Activated CD4-positive, alpha-beta T cell treated with anti-CD3 and anti-CD28 coated beads for 4 hours (primary cell): ENCODE results near the gene CENPX.

Experiments
- DNase-seq, 2 donors: peaks; one replicate each; pipeline ENCODE4 v3.0.0-alpha.2; 2020

CENPX gene

GRCh38 chr17:82009413-82009812 is 13.3 kb downstream of the CENPX start:
- DNase-seq = no peak

- DNase-seq = no peak
Observed at GRCh38 chr17:82008941-82009405, 13.7 kb downstream of the CENPX start.

- DNase-seq = no peak
Observed at GRCh38 chr17:82008258-82008940, 14.3 kb downstream of the CENPX start.

- no peak for DNase-seq
Observed at GRCh38 chr17:82007495-82008257, 15.0 kb downstream of the CENPX start.

- no peak for DNase-seq
Observed at GRCh38 chr17:82007228-82007494, 15.5 kb downstream of the CENPX start.

GRCh38 chr17:82006468-82007227 is 16.0 kb downstream of the CENPX start:
- no peak for DNase-seq

- DNase-seq = no peak
Observed at GRCh38 chr17:82005701-82006348, 16.9 kb downstream of the CENPX start.

GRCh38 chr17:82004517-82005455 is 17.9 kb downstream of the CENPX start:
- no peak for DNase-seq

- peak in 1 of 2 donors; percentile 40 for DNase-seq
Observed at GRCh38 chr17:82003411-82004381, 19.0 kb downstream of the CENPX start.

GRCh38 chr17:82001571-82002056 is 21.1 kb downstream of the CENPX start:
- no peak for DNase-seq

GRCh38 chr17:82000803-82001570 is 21.7 kb downstream of the CENPX start:
- DNase-seq = no peak

- no peak for DNase-seq
Observed at GRCh38 chr17:81999976-82000802, 22.5 kb downstream of the CENPX start.

- DNase-seq = no peak
Observed at GRCh38 chr17:81999587-81999975, 23.1 kb downstream of the CENPX start.

GRCh38 chr17:81998691-81999438 is 23.8 kb downstream of the CENPX start:
- no peak for DNase-seq

- no peak for DNase-seq
Observed at GRCh38 chr17:81998212-81998611, 24.5 kb downstream of the CENPX start.

GRCh38 chr17:81996757-81997441 is 25.8 kb downstream of the CENPX start:
- DNase-seq = no peak

- DNase-seq = no peak
Observed at GRCh38 chr17:81996232-81996756, 26.4 kb downstream of the CENPX start.
